Measurements from ENCODE around the gene FBXO24.

DNA sequence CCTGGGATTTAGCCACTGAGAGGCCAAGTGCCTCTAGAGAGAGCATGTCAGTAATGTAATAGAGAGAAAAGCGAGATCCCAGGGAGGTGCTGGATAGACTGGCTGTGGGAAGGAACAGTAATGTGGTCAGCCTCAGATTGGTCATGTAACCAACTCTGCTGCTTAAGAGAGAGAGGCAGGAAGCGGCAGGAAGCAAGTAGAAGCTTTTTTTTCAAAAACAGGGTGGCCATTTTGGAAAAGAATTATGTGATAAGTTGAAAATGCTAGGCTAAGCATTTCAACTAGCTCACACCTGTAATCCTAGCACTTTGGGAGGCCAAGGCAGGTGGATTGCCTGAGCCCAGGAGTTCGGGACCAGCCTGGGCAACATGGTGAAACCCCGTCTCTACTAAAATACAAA is 12.3 kb downstream of the FBXO24 start:
- no peak for TF ChIP-seq POLR2A (IDR thresholded peaks at IDR 0.05; ENCODE audit: low read length)
- no peak for TF ChIP-seq GATA1 (IDR thresholded peaks at IDR 0.05; ENCODE audit: low read depth, low read length)
